ENCODE results near the gene G6PC3.
A peak's percentile ranks its signal among the peaks of the same experiment; 100 is the strongest.

The G6PC3 gene

DNA sequence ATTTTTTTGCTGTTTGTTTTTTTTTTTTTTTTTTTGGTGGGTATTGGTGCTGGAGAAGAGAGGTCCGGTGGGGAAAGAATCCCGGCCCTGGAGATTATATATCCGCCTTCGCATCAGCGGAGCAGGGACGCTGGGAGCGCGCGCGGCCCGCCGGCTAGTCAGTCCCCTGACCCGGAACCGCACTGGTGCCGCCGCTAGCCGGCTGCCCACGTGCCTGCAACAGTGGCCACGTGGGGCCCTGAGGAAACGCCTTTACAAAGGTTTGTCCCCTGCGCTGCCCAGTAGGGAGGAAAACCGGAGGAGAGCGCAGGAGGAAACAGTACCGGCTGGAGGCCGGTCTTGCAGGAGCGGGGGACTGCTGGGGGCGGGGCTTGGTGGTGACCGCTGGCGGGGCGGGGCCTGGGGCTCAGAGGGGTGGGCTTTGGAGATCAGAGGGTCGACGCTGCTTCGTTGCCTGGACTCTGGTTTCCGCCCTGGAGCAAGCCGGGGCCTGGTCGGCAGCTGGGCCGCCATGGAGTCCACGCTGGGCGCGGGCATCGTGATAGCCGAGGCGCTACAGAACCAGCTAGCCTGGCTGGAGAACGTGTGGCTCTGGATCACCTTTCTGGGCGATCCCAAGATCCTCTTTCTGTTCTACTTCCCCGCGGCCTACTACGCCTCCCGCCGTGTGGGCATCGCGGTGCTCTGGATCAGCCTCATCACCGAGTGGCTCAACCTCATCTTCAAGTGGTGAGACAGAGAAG, at the start of gene G6PC3 (continued):
- TF ChIP-seq ZNF157 (tag by site-specific recombination; IDR thresholded peaks at IDR 0.05) (no peak), HOXA7 (CRISPR knock-in tag; IDR thresholded peaks at IDR 0.05; ENCODE audit: borderline replicate concordance) (no peak), ZNF324 (tag by site-specific recombination; IDR thresholded peaks at IDR 0.05) (peak; percentile 26), ZFP69B (tag by site-specific recombination; IDR thresholded peaks at IDR 0.05) (peak; percentile 55), SALL2 (tag by site-specific recombination; IDR thresholded peaks at IDR 0.05; ENCODE audit: borderline replicate concordance) (no peak), OVOL3 (tag by site-specific recombination; IDR thresholded peaks at IDR 0.05) (peak; percentile 95), SP3 (tag by site-specific recombination; IDR thresholded peaks at IDR 0.05) (peak; percentile 79), ZIC2 (tag by site-specific recombination; IDR thresholded peaks at IDR 0.05) (peak; percentile 78), ZNF843 (tag by site-specific recombination; IDR thresholded peaks at IDR 0.05) (peak; percentile 62), KLF16 (tag by site-specific recombination; IDR thresholded peaks at IDR 0.05) (peak; percentile 50; the same call in 1 of the 2 replicates), ZXDB (tag by site-specific recombination; IDR thresholded peaks at IDR 0.05) (peak; percentile 76), KLF1 (tag by site-specific recombination; IDR thresholded peaks at IDR 0.05) (peak; percentile 24), ZNF558 (tag by site-specific recombination; IDR thresholded peaks at IDR 0.05) (no peak), ZNF138 (tag by site-specific recombination; IDR thresholded peaks at IDR 0.05; ENCODE audit: borderline replicate concordance) (no peak), ZNF19 (tag by site-specific recombination; IDR thresholded peaks at IDR 0.05; ENCODE audit: low read depth) (no peak), ZNF664 (tag by site-specific recombination; IDR thresholded peaks at IDR 0.05) (no peak), ZNF776 (tag by site-specific recombination; IDR thresholded peaks at IDR 0.05; ENCODE audit: borderline replicate concordance) (no peak), EGR2 (tag by site-specific recombination; IDR thresholded peaks at IDR 0.05; ENCODE audit: low read depth) (peak; percentile 75), PRDM10 (tag by site-specific recombination; IDR thresholded peaks at IDR 0.05) (peak; percentile 82), ZNF660 (tag by site-specific recombination; IDR thresholded peaks at IDR 0.05) (peak; percentile 83; the same call in 1 of the 2 replicates), ZBTB20 (tag by site-specific recombination; IDR thresholded peaks at IDR 0.05) (peak; percentile 98), ZNF2 (tag by site-specific recombination; IDR thresholded peaks at IDR 0.05) (peak; percentile 14; the same call in 1 of the 2 replicates), ZNF133 (tag by site-specific recombination; IDR thresholded peaks at IDR 0.05) (no peak), KLF8 (tag by site-specific recombination; IDR thresholded peaks at IDR 0.05) (peak; percentile 58; the same call in 1 of the 2 replicates), KLF9 (tag by site-specific recombination; IDR thresholded peaks at IDR 0.05; ENCODE audit: low read depth) (peak; percentile 29), KLF7 (tag by site-specific recombination; IDR thresholded peaks at IDR 0.05; ENCODE audit: borderline replicate concordance) (peak; percentile 49; the same call in 1 of the 2 replicates)
- TF ChIP-seq, protein P1, sequence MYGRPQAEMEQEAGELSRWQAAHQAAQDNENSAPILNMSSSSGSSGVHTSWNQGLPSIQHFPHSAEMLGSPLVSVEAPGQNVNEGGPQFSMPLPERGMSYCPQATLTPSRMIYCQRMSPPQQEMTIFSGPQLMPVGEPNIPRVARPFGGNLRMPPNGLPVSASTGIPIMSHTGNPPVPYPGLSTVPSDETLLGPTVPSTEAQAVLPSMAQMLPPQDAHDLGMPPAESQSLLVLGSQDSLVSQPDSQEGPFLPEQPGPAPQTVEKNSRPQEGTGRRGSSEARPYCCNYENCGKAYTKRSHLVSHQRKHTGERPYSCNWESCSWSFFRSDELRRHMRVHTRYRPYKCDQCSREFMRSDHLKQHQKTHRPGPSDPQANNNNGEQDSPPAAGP (tag by site-specific recombination; IDR thresholded peaks at IDR 0.05): 0 out of 2 replicates have a peak, but pooled peaks have one; percentile 22
- TF ChIP-seq, protein P2, sequence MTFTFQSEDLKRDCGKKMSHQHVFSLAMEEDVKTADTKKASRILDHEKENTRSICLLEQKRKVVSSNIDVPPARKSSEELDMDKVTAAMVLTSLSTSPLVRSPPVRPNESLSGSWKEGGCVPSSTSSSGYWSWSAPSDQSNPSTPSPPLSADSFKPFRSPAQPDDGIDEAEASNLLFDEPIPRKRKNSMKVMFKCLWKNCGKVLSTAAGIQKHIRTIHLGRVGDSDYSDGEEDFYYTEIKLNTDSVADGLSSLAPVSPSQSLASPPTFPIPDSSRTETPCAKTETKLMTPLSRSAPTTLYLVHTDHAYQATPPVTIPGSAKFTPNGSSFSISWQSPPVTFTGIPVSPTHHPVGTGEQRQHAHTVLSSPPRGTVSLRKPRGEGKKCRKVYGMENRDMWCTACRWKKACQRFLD (tag by site-specific recombination; IDR thresholded peaks at IDR 0.05): peak; percentile 97
- TF ChIP-seq, protein P3, sequence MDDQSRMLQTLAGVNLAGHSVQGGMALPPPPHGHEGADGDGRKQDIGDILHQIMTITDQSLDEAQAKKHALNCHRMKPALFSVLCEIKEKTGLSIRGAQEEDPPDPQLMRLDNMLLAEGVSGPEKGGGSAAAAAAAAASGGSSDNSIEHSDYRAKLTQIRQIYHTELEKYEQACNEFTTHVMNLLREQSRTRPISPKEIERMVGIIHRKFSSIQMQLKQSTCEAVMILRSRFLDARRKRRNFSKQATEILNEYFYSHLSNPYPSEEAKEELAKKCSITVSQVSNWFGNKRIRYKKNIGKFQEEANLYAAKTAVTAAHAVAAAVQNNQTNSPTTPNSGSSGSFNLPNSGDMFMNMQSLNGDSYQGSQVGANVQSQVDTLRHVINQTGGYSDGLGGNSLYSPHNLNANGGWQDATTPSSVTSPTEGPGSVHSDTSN (CRISPR knock-in tag; IDR thresholded peaks at IDR 0.05): peak; percentile 86
- TF ChIP-seq, protein P4, sequence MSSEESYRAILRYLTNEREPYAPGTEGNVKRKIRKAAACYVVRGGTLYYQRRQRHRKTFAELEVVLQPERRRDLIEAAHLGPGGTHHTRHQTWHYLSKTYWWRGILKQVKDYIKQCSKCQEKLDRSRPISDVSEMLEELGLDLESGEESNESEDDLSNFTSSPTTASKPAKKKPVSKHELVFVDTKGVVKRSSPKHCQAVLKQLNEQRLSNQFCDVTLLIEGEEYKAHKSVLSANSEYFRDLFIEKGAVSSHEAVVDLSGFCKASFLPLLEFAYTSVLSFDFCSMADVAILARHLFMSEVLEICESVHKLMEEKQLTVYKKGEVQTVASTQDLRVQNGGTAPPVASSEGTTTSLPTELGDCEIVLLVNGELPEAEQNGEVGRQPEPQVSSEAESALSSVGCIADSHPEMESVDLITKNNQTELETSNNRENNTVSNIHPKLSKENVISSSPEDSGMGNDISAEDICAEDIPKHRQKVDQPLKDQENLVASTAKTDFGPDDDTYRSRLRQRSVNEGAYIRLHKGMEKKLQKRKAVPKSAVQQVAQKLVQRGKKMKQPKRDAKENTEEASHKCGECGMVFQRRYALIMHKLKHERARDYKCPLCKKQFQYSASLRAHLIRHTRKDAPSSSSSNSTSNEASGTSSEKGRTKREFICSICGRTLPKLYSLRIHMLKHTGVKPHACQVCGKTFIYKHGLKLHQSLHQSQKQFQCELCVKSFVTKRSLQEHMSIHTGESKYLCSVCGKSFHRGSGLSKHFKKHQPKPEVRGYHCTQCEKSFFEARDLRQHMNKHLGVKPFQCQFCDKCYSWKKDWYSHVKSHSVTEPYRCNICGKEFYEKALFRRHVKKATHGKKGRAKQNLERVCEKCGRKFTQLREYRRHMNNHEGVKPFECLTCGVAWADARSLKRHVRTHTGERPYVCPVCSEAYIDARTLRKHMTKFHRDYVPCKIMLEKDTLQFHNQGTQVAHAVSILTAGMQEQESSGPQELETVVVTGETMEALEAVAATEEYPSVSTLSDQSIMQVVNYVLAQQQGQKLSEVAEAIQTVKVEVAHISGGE (tag by site-specific recombination; conservative IDR thresholded peaks at IDR 0.05; ENCODE audit: low read depth): peak; percentile 96
